Gastroesophageal sphincter (tissue), 3 donors: ENCODE data around the gene WASF1.

ENCODE experiments used
- EP300 ChIP-seq: sonication (generic); formaldehyde crosslinking; IDR thresholded peaks from one replicate; pipeline ENCODE4 v1.6.1; 2017; ENCODE audit warnings: antibody characterized with exemption, mild to moderate bottlenecking
- TF ChIP-seq, protein P1 (sequence below), 4 experiments: fragments of 200-600 bp in 2 of 4; fragments of 450-650 bp in 2 of 4; sonication (generic) in 1 of 4; IDR thresholded peaks; one replicate each; pipeline ENCODE4 v1.5.1; 2017 to 2019; ENCODE audit warnings: antibody characterized with exemption in 4 of 4, mild to moderate bottlenecking in 2 of 4, moderate library complexity in 2 of 4

DNA sequence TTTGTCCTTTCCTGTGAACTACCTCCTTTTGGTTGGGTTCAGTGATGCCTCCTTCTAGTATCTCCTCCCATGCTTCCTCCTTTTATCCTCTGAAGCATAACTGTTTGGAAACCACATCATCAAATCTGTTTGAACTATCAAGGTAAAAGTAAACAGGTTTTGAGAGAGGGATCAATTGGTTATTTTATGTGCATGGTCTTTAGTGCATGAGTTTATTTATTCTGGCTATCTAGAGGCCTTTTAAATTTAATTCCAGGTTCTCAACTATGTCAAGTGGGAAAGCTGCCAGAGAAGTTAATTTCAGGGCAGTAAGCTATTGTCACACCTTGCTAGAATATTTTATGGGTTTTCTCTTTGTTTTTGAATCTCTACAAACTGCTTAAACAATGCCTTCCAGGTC, 54.1 kb downstream of the WASF1 start:
- no peak for TF ChIP-seq EP300
- TF ChIP-seq, protein P1, sequence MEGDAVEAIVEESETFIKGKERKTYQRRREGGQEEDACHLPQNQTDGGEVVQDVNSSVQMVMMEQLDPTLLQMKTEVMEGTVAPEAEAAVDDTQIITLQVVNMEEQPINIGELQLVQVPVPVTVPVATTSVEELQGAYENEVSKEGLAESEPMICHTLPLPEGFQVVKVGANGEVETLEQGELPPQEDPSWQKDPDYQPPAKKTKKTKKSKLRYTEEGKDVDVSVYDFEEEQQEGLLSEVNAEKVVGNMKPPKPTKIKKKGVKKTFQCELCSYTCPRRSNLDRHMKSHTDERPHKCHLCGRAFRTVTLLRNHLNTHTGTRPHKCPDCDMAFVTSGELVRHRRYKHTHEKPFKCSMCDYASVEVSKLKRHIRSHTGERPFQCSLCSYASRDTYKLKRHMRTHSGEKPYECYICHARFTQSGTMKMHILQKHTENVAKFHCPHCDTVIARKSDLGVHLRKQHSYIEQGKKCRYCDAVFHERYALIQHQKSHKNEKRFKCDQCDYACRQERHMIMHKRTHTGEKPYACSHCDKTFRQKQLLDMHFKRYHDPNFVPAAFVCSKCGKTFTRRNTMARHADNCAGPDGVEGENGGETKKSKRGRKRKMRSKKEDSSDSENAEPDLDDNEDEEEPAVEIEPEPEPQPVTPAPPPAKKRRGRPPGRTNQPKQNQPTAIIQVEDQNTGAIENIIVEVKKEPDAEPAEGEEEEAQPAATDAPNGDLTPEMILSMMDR (IDR thresholded peaks at IDR 0.05) = no peak
